Measurements from ENCODE around the gene PCDHAC2.

- TF ChIP-seq CTCF (IDR thresholded peaks at IDR 0.05 in 2 of 3, conservative IDR thresholded peaks at IDR 0.05 in 1 of 3; ENCODE audit: insufficient read depth in 2 of 3, low read depth in 1 of 3, low read length in 3 of 3) = no peak
- TF ChIP-seq EZH2 (IDR thresholded peaks at IDR 0.05; ENCODE audit: borderline replicate concordance, low read depth, low read length) = no peak
- no peak for TF ChIP-seq ATF1 (CRISPR knock-in tag; IDR thresholded peaks at IDR 0.05)
- TF ChIP-seq ATF1 (tag; IDR thresholded peaks at IDR 0.05) = no peak
- TF ChIP-seq CHCHD3 (CRISPR knock-in tag; IDR thresholded peaks at IDR 0.05) = no peak
- no peak for TF ChIP-seq TCFL5 (CRISPR knock-in tag; conservative IDR thresholded peaks at IDR 0.05)
- no peak for TF ChIP-seq RFX5 (IDR thresholded peaks at IDR 0.05; ENCODE audit: low read depth, low read length)
- TF ChIP-seq, protein P1, sequence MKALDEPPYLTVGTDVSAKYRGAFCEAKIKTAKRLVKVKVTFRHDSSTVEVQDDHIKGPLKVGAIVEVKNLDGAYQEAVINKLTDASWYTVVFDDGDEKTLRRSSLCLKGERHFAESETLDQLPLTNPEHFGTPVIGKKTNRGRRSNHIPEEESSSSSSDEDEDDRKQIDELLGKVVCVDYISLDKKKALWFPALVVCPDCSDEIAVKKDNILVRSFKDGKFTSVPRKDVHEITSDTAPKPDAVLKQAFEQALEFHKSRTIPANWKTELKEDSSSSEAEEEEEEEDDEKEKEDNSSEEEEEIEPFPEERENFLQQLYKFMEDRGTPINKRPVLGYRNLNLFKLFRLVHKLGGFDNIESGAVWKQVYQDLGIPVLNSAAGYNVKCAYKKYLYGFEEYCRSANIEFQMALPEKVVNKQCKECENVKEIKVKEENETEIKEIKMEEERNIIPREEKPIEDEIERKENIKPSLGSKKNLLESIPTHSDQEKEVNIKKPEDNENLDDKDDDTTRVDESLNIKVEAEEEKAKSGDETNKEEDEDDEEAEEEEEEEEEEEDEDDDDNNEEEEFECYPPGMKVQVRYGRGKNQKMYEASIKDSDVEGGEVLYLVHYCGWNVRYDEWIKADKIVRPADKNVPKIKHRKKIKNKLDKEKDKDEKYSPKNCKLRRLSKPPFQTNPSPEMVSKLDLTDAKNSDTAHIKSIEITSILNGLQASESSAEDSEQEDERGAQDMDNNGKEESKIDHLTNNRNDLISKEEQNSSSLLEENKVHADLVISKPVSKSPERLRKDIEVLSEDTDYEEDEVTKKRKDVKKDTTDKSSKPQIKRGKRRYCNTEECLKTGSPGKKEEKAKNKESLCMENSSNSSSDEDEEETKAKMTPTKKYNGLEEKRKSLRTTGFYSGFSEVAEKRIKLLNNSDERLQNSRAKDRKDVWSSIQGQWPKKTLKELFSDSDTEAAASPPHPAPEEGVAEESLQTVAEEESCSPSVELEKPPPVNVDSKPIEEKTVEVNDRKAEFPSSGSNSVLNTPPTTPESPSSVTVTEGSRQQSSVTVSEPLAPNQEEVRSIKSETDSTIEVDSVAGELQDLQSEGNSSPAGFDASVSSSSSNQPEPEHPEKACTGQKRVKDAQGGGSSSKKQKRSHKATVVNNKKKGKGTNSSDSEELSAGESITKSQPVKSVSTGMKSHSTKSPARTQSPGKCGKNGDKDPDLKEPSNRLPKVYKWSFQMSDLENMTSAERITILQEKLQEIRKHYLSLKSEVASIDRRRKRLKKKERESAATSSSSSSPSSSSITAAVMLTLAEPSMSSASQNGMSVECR (CRISPR knock-in tag; IDR thresholded peaks at IDR 0.05) = no peak
- TF ChIP-seq USF2 (CRISPR knock-in tag; IDR thresholded peaks at IDR 0.05) = no peak
- TF ChIP-seq SMAD4 (CRISPR knock-in tag; conservative IDR thresholded peaks at IDR 0.05) = no peak
- TF ChIP-seq IRF1 (CRISPR knock-in tag; IDR thresholded peaks at IDR 0.05; ENCODE audit: borderline replicate concordance) = no peak
- TF ChIP-seq, protein P2, sequence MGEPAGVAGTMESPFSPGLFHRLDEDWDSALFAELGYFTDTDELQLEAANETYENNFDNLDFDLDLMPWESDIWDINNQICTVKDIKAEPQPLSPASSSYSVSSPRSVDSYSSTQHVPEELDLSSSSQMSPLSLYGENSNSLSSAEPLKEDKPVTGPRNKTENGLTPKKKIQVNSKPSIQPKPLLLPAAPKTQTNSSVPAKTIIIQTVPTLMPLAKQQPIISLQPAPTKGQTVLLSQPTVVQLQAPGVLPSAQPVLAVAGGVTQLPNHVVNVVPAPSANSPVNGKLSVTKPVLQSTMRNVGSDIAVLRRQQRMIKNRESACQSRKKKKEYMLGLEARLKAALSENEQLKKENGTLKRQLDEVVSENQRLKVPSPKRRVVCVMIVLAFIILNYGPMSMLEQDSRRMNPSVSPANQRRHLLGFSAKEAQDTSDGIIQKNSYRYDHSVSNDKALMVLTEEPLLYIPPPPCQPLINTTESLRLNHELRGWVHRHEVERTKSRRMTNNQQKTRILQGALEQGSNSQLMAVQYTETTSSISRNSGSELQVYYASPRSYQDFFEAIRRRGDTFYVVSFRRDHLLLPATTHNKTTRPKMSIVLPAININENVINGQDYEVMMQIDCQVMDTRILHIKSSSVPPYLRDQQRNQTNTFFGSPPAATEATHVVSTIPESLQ (CRISPR knock-in tag; IDR thresholded peaks at IDR 0.05) = no peak
- no peak for TF ChIP-seq ZNF561 (CRISPR knock-in tag; conservative IDR thresholded peaks at IDR 0.05)
These were observed 1.1 kb downstream of the PCDHAC2 start for GRCh38 chr5:140967226-140967893.

Data from K562 (cell line).